NCI-H2029 treated with DMSO at 0.1 percent for 48 hours (cell line): ENCODE data around the gene INPP4B.

ENCODE experiments used
- DNase-seq: peaks from one replicate; lab custom pipeline; 2025; lab: John Stamatoyannopoulos, UW

INPP4B gene

DNA sequence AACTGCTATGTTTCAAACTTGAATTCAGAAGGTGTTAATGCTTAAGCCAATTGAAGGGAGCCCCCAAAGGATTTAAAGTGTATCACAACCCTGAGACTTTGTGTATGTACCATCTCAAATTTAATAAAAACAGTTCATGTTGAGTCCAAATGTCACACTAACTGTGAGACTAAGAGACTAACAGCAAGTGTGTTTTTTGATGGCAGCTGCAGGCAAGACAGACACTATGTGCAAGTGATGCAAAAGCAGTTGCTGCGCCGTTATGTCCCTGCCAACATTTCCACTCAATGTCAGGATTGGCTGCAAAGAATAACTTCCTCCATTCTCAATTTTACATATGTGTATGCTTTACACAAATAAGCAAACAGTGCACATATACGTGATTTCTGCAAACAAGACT, 615.1 kb downstream of the INPP4B start:
- no peak for DNase-seq

DNA sequence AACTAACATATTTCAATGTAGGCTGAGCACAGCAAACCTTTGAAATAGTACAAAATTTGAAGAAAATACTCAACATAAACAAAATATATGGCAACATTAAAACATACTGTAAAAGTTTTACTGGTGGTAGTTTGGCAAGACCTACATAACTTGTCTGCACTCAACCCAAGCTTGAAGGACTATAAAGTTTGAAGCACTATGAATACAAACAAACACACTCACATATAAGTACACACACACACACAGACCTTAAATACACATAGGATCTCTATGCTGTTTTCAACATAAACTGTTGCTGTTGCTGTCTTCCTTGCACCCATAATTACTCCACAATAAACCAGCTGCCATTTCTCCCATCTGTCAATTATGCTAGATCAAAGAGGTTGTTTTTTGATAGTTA, 620.1 kb downstream of the INPP4B start:
- no peak for DNase-seq

- DNase-seq: no peak
These were observed 624.0 kb downstream of the INPP4B start for GRCh38 chr4:142222127-142222526.

- DNase-seq: no peak
These were observed 627.4 kb downstream of the INPP4B start for GRCh38 chr4:142218726-142219125.

DNA sequence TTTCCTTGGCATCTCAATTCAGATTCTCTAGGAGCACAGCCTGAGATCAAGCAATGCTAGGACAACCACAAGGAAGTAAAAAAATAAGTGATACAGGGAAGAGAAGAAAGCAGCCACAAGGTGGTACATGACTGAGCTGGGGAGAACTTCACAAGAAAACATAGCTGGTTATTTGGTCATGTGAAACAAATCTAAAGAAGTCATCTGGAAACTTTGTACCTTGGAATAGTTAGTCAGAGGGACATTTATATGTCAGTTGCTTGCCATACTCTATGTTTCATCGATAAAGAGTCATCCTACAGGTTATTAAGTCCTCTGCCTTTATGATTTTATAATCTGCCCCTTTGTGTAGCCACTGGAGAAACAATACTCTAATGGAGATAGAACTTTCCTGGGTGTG, 634.7 kb downstream of the INPP4B start:
- DNase-seq: no peak

- no peak for DNase-seq
These were observed 642.6 kb downstream of the INPP4B start for GRCh38 chr4:142203505-142203904.

DNA sequence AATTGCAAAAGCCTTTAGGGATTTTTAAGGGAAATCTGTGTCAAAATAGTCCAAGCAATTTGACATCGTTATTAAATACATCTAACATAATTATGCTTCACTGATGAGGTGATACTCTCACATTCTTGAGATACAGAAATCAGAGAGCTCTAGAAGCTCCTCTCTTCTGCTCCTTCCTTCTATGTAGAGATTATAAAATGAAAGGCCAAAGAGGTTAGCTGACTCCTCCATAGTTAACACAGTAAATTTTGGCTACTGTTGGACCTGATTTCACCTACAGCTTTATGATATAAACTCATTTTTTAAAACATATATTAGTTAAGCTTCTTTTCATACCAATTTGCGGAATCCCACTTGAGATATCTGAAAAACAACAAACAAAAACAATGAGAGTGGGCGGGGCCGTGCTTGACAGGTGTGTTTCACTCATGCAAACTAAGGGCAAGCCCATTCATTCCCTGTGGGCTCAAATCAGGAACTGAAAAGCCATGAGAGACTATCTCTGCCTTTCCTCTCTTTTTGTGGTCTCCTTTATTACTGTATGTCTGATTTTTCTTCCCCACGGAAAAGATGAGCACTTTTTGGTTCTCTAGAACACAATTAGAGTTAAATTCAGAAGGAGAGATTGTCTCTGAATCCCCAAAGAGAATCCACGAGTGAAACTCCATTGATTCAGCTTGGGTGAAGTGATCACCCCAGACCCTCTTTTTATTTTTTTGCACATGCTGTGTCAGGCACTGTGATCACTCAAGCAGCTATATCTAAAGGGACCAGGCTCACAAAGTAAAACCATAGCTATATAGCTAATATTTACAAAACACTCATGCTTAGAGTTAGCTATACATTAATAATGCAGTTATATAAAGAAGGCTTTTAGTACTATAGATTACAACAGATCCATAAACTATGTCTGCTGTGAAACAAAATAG, 643.4 kb downstream of the INPP4B start:
- DNase-seq: no peak

DNA sequence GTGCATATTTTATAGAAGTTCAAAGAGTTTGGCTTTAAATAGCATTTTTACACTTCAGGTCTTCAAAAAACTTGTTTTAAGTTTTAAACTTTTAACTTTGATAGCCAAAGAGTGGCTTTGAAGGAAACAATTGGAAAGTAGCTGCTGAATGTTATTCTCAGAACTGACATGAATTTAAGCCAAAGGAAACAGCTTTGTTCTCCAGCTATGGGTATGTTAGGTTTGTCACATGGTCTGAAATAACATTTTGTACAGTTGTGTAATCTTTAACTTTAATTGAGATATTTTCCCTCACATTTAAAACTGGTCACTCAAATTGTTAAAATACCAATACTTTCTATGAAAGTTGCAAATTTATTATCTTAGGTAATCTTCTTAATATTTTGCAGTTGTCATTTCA, 645.1 kb downstream of the INPP4B start:
- DNase-seq: no peak

DNA sequence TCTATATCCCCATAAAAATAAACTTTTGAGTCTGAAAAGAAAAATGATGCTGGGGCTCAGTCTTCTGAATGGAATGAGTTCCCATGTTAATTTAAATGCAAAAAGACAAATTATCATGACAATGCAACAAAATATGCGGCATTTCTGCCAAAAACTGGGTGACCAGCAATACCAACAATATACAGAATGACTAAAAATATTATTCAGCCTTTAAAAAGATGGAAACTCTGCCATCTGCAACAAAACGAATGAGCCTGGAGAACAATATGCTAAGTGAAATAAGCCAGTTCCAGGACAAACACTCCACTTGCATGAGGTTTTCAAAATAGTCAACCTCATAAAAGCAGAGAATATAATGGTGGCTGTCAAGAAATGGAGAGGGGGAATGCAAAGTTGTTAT, 651.2 kb downstream of the INPP4B start:
- no peak for DNase-seq

GRCh38 chr4:142191901-142192300, 654.2 kb downstream of the INPP4B start:
- DNase-seq: no peak

GRCh38 chr4:142181021-142181420, 665.1 kb downstream of the INPP4B start:
- DNase-seq: no peak

GRCh38 chr4:142169216-142169615, 676.9 kb downstream of the INPP4B start:
- DNase-seq: no peak

DNA sequence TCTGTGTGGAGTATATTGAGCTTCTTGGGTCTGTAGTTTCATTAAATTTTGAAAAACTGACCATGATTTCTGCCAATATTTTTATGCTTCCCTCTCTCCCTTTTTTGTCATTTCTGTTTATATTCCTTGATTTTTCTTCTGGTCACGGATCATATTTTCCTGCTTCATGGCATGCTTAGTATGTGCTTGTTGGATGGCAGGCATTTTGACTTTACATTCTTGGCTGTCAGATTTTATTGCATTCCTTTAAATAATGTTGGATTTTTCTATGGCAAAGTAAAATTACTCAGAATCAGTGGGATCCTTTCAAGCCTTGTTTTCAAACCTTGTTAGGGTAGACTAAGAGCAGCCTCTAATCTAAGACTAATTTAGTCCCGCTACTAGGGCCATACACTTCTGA, 677.9 kb downstream of the INPP4B start:
- no peak for DNase-seq

- DNase-seq: no peak
These were observed 681.2 kb downstream of the INPP4B start for GRCh38 chr4:142164767-142165500.

- no peak for DNase-seq
These were observed 685.0 kb downstream of the INPP4B start for GRCh38 chr4:142161086-142161485.

DNA sequence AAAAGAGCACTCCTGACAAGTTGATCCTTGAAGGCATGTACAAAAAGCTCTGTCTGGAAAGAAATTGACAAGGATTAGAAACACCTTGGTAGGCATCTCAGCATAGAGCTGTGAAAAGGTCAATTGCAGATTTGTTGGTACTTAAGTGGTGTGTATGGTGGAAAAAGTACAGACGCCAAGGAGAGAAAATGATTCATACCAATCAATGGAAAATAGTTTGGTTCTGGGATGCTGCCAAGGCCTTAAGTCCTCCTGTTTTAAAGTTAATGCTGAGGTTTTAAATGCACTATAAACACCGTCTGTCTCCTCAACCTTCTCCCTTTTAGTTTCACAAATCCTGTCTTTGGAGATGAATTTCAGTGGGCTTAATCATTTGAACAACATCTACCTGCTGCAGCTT, 685.6 kb downstream of the INPP4B start:
- DNase-seq: no peak

DNA sequence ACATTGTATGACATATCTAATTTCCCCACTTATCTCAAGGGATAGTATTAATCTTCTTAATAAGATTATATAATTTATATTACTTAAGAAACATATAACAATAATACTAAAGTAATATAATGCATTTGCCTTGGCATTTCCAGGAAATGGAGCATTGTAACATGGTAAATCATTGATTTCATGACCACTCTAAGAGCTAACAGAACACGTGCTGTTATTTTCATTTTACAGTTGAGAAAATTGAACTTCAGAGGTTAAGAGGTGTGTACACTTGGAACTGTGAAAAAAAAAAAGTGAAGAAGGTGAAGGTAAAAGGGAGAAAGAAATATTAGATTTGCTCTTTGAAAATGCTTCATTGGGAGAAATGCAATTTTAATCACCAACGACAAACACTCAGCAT, 687.1 kb downstream of the INPP4B start:
- no peak for DNase-seq

- no peak for DNase-seq
These were observed 689.8 kb downstream of the INPP4B start for GRCh38 chr4:142156256-142156655.

DNA sequence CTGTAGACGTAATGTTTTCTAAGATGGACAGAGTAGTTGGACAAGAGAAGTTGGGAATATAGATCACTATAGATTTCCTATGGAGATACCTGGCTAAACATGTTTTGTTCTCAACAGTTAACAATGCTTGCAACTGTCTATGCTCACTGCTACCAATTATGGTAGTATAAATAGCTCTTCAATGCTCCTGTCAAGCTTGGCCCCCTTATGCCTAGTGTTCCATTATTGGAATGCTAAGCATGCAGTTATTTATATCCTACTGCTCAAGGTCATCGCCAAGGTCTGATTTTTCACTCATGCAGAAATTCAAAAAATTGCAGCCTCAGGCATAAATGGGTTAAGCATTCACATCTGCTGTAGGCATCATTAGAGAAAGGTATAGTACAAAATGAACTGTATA, 690.8 kb downstream of the INPP4B start:
- no peak for DNase-seq

DNA sequence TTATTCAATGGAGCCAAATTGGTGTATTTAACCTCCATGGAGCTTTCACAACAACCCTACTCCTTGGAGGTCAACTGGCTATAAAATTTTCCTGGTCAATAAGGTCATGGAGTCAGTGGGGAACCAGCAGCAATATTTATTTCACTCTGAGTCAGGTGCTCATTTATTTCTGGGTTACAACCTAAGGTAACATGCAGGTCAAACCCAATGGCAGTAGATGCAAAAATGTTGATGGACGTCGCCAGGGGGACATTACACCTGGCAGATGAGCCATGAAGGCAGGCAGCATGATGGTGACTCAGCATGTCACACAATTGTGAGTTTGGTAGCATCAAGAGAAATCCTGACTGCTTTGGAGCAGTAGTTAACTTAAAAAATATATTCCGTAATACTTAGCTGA, 695.6 kb downstream of the INPP4B start:
- DNase-seq: no peak

DNA sequence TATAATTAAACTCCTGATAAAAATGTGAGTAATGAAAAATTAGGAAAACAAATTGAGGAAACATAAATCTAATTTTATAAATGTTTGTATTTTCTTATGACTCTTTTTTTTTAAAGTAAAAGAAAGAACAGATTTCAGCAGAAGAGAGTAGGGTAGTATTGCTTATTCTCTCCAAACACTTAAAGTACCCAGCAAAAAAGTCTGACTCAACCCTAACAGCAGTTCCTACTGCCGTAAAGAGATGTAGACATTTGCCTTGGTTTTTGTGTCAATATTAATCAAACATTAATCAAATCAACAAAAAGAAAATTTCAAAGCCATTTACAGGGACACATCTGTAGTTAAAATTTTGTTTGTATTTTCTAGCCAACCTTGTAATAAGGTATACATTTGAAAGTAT, 701.3 kb downstream of the INPP4B start:
- DNase-seq: no peak

- DNase-seq: no peak
These were observed 703.6 kb downstream of the INPP4B start for GRCh38 chr4:142142366-142143054.

GRCh38 chr4:142141224-142141623, 704.9 kb downstream of the INPP4B start:
- DNase-seq: no peak
